DND-41 (cell line): Measurements from ENCODE around the gene ZNF416.
A peak's percentile ranks its signal among the peaks of the same experiment; 100 is the strongest.

Experiments used
- ATAC-seq: fragments of 200-7000 bp; cut with Tn5 transposase; 3 replicates; pipeline ENCODE4 v1.9.1; 2021; ENCODE audit warnings: low read depth; ENCODE audit not compliant: insufficient read depth
- DNase-seq: peaks from one replicate; pipeline ENCODE4 v3.0.0-alpha.2; 2020
- H2AFZ ChIP-seq: 2 replicates; pipeline ENCODE4 v1.6.0; 2012; ENCODE audit warnings: low read depth, low read length
- H3K27ac ChIP-seq: 2 replicates; pipeline ENCODE4 v1.5.1; 2012; ENCODE audit warnings: low read length, inconsistent platforms
- H3K27me3 ChIP-seq: fragments of 200-600 bp; sonication (generic); 2 replicates; pipeline ENCODE4 v1.6.0; 2012; ENCODE audit warnings: low read length, mild to moderate bottlenecking, inconsistent platforms; ENCODE audit not compliant: insufficient read depth, poor library complexity
- H3K36me3 ChIP-seq: 2 replicates; pipeline ENCODE4 v1.5.1; 2012; ENCODE audit warnings: low read length, inconsistent platforms; ENCODE audit not compliant: insufficient read depth
- H3K4me1 ChIP-seq: 2 replicates; pipeline ENCODE4 v1.5.1; 2012; ENCODE audit warnings: mild to moderate bottlenecking, low read length; ENCODE audit not compliant: insufficient read depth
- H3K4me2 ChIP-seq: 2 replicates; pipeline ENCODE4 v1.6.0; 2012; ENCODE audit warnings: mild to moderate bottlenecking, moderate library complexity, low read length, inconsistent platforms; ENCODE audit not compliant: insufficient read depth
- H3K4me3 ChIP-seq, 2 experiments: fragments of 200-600 bp in 1 of 2; shearing (Covaris generic) in 1 of 2; 2 replicates each; pipeline ENCODE4 v1.5.1; 2012 to 2016; ENCODE audit warnings: inconsistent platforms in 2 of 2, low read length in 2 of 2, mild to moderate bottlenecking in 2 of 2, low read depth in 1 of 2, moderate library complexity in 1 of 2
- H3K79me2 ChIP-seq: 2 replicates; pipeline ENCODE4 v1.6.0; 2012; ENCODE audit warnings: low read length, inconsistent platforms; ENCODE audit not compliant: insufficient read depth
- H3K9ac ChIP-seq: 2 replicates; pipeline ENCODE4 v1.6.0; 2012; ENCODE audit warnings: low read depth, mild to moderate bottlenecking, inconsistent platforms, low read length, moderate library complexity
- H3K9me3 ChIP-seq: 2 replicates; pipeline ENCODE4 v1.5.1; 2012; ENCODE audit warnings: low read length, moderate library complexity, mild to moderate bottlenecking, inconsistent platforms; ENCODE audit not compliant: insufficient read depth, severe bottlenecking
- H4K20me1 ChIP-seq: 2 replicates; pipeline ENCODE4 v1.6.0; 2012; ENCODE audit warnings: low read length; ENCODE audit not compliant: insufficient read depth
- CTCF ChIP-seq: IDR thresholded peaks from 2 replicates; pipeline ENCODE4 v1.5.1; 2012; ENCODE audit warnings: borderline replicate concordance, low read length, moderate library complexity, mild to moderate bottlenecking; ENCODE audit not compliant: poor library complexity, severe bottlenecking; ENCODE audit errors: extremely low read depth
- EZH2 ChIP-seq: IDR thresholded peaks from 3 replicates; pipeline ENCODE4 v1.6.1; 2012; ENCODE audit warnings: borderline replicate concordance, low read depth, mild to moderate bottlenecking, moderate library complexity, low read length, inconsistent platforms; ENCODE audit not compliant: severe bottlenecking

The ZNF416 gene

DNA sequence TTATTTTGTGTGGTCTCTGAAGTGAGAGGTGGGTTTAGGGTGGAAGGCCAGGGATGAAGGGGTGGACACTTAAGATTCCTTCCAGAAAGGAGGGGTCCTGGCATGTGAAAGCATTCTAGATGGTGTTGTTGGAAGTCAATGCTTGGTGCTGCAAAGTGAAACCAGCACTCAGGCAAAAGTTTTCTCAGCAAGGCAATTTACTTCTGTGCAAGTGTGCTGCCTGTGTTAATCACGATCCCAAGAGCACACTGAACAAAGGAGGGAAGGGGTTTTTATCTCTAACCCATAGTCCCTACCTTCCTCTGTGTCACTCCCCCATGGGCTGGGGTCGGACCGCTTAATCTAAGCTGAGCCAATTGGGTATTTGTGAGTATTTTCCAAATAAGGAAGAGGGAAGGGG is 36.6 kb upstream of the ZNF416 start:
- Histone ChIP-seq H3K27me3 (no peaks in the 10 kb centered on the region), H3K27ac (no peak overlapping the region), H3K4me3 (peak overlapping the region; percentile 82 to 97; a peak in 3 of 4 replicates), H3K79me2 (peaks cover 69% of the 10 kb centered on the region), H3K9ac (no peak overlapping the region), H3K9me3 (peaks cover 60% of the 10 kb centered on the region), H3K4me2 (peak overlapping the region; percentile 75), H2AFZ (no peak overlapping the region), H3K36me3 (peaks cover 62% of the 10 kb centered on the region), H4K20me1 (no peaks in the 10 kb centered on the region), H3K4me1 (peaks cover 31% of the 10 kb centered on the region)
- ATAC-seq, result no peak
- no peak for TF ChIP-seq CTCF
- TF ChIP-seq EZH2, result no peak
- no peak for DNase-seq

GRCh38 chr19:57613941-57614743 is 35.4 kb upstream of the ZNF416 start, which contains the start of gene ZNF134:
ZNF134 (plus strand) TSS chr19:57614242; CDS start chr19:57619469, 5,227 bp downstream.
- peak within 1 kb of the TSS; percentile 75 for H3K4me2 ChIP-seq
- ATAC-seq (peak; percentile 98), DNase-seq (peak; percentile 94)
- H3K27ac ChIP-seq, result peak within 1 kb of the TSS; percentile 83
- peaks cover 31% of the 10 kb centered on the region for H3K4me1 ChIP-seq
- no peaks in the 10 kb centered on the region for H3K27me3 ChIP-seq
- peak within 1 kb of the TSS; percentile 96 for H2AFZ ChIP-seq
- H4K20me1 ChIP-seq, result no peaks in the 10 kb centered on the region
- H3K4me3 ChIP-seq, result peak within 1 kb of the TSS; percentile 82 to 97
- H3K9ac ChIP-seq, result peak within 1 kb of the TSS; percentile 88
- H3K36me3 ChIP-seq, result peaks cover 50% of the 10 kb centered on the region
- H3K79me2 ChIP-seq, result peaks cover 57% of the 10 kb centered on the region
- H3K9me3 ChIP-seq, result peaks cover 50% of the 10 kb centered on the region
- TF ChIP-seq CTCF (no peak), EZH2 (no peak)

DNA sequence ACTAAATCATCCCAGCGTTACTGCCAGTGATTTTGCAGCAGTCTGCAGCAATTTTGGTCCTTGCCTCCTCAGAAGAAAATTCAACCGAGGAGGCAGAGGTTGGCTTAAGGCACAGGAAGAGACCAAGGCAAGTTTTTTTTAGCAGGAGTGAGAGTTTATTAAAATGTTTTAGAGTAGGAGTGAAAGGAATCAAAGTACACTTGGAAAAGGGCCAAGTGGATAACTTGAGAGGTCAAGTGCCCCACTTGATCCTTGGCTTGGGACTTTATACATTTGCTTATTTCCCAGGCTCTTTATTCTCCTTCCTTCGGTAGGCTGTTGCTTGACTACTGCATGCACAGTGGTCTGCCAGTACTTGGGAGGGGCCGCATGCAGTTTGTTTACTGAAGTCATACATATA is 32.4 kb upstream of the ZNF416 start:
- DNase-seq (no peak), ATAC-seq (no peak)
- Histone ChIP-seq H3K9me3 (peaks cover 33% of the 10 kb centered on the region), H3K36me3 (peaks cover 45% of the 10 kb centered on the region), H3K27ac (no peak overlapping the region), H3K9ac (no peak overlapping the region), H3K27me3 (no peaks in the 10 kb centered on the region), H4K20me1 (no peaks in the 10 kb centered on the region), H3K79me2 (peaks cover 27% of the 10 kb centered on the region), H3K4me2 (no peak overlapping the region), H3K4me1 (peaks cover 25% of the 10 kb centered on the region), H2AFZ (no peak overlapping the region), H3K4me3 (no peak overlapping the region)
- TF ChIP-seq CTCF, result no peak
- no peak for TF ChIP-seq EZH2
